DMS153 treated with DMSO at 0.1 percent for 48 hours (cell line): ENCODE data around the gene ZNF77.
A peak's percentile ranks its signal among the peaks of the same experiment; 100 is the strongest.
"Not testable (repeated sequence)": the region's sequence is repeated elsewhere in the genome, so short reads cannot be mapped to it uniquely, and the experiment has no call there.

ENCODE experiments used
- DNase-seq: peaks from one replicate; lab custom pipeline; 2025; ENCODE audit not compliant: unreplicated experiment; lab: John Stamatoyannopoulos, UW

Gene ZNF77

GRCh38 chr19:2944775-2945574 is at the start of gene ZNF77:
Gene ZNF77 (minus strand): TSS chr19:2944971. CDS start chr19:2944840, 131 bp downstream.
- DNase-seq = peak; percentile 96

- DNase-seq = no peak
Measured at GRCh38 chr19:2993579-2993978, 48.8 kb upstream of the ZNF77 start.

GRCh38 chr19:2992958-2993357 is 48.2 kb upstream of the ZNF77 start:
- DNase-seq = no peak

GRCh38 chr19:2992333-2992732 is 47.6 kb upstream of the ZNF77 start:
- not testable (repeated sequence) for DNase-seq

GRCh38 chr19:2989236-2989946 is 44.6 kb upstream of the ZNF77 start:
- DNase-seq = no peak

- DNase-seq = no peak
Measured at GRCh38 chr19:2988568-2988967, 43.8 kb upstream of the ZNF77 start.

- no peak for DNase-seq
Measured at GRCh38 chr19:2987797-2988196, 43.0 kb upstream of the ZNF77 start.

GRCh38 chr19:2986951-2987524 is 42.3 kb upstream of the ZNF77 start:
- no peak for DNase-seq

GRCh38 chr19:2984215-2984528 is 39.4 kb upstream of the ZNF77 start:
- no peak for DNase-seq

GRCh38 chr19:2983351-2984214 is 38.8 kb upstream of the ZNF77 start:
- DNase-seq = peak; percentile 86

GRCh38 chr19:2982983-2983350 is 38.2 kb upstream of the ZNF77 start:
- peak; percentile 44 for DNase-seq

GRCh38 chr19:2982561-2982960 is 37.8 kb upstream of the ZNF77 start:
- DNase-seq = no peak

GRCh38 chr19:2981898-2982297 is 37.1 kb upstream of the ZNF77 start:
- no peak for DNase-seq

GRCh38 chr19:2978772-2979171 is 34.0 kb upstream of the ZNF77 start:
- no peak for DNase-seq

- no peak for DNase-seq
Measured at GRCh38 chr19:2978166-2978767, 33.5 kb upstream of the ZNF77 start.

GRCh38 chr19:2977746-2978138 is 33.0 kb upstream of the ZNF77 start:
- no peak for DNase-seq

GRCh38 chr19:2977001-2977745 is 32.4 kb upstream of the ZNF77 start, which contains the start of gene TLE6:
Gene TLE6 (plus strand): TSS chr19:2977564. CDS start chr19:2978234, 670 bp downstream.
- DNase-seq = peak; percentile 87

- no peak for DNase-seq
Measured at GRCh38 chr19:2976609-2977000, 31.8 kb upstream of the ZNF77 start.

GRCh38 chr19:2974342-2975041 is 29.7 kb upstream of the ZNF77 start:
- no peak for DNase-seq

GRCh38 chr19:2973229-2973628 is 28.5 kb upstream of the ZNF77 start:
- DNase-seq = no peak
